OCI-LY3 (cell line): ENCODE measurements around the gene C6orf163.

ENCODE experiments used
- H2AFZ ChIP-seq: fragments of 200-600, 300-600 bp; shearing (Covaris generic); 2 replicates; pipeline ENCODE4 v1.6.0; 2014; ENCODE audit warnings: antibody characterized with exemption, low read depth, low read length
- H3K27ac ChIP-seq: fragments of 200-600, 300-600 bp; sonication (generic); 2 replicates; pipeline ENCODE4 v1.5.1; 2014; ENCODE audit warnings: mild to moderate bottlenecking, low read length, moderate library complexity, mixed read lengths
- H3K27me3 ChIP-seq: fragments of 200-600, 300-600 bp; sonication (generic); 2 replicates; pipeline ENCODE4 v1.6.1; 2014; ENCODE audit warnings: low read depth, low read length, mixed read lengths
- H3K36me3 ChIP-seq: fragments of 200-600, 300-600 bp; sonication (generic); replicated peaks from 2 replicates; pipeline ENCODE3; 2014; ENCODE audit warnings: low read depth, low read length, mixed read lengths
- H3K4me1 ChIP-seq: fragments of 300-600, 200-600 bp; sonication (generic); 2 replicates; pipeline ENCODE4 v1.6.1; 2014; ENCODE audit warnings: low read length, mixed read lengths
- H3K4me2 ChIP-seq: fragments of 200-600, 300-600 bp; sonication (generic); 2 replicates; pipeline ENCODE4 v1.6.1; 2014; ENCODE audit warnings: low read length, mixed read lengths
- H3K4me3 ChIP-seq: fragments of 300-600, 200-600 bp; sonication (generic); 2 replicates; pipeline ENCODE4 v1.5.1; 2014; ENCODE audit warnings: antibody characterized with exemption, mild to moderate bottlenecking, low read length, moderate library complexity
- H3K79me2 ChIP-seq: fragments of 300-600, 200-600 bp; shearing (Covaris generic); 2 replicates; pipeline ENCODE4 v1.6.1; 2014; ENCODE audit warnings: mild to moderate bottlenecking, low read length, mixed read lengths
- H3K9ac ChIP-seq: fragments of 300-600, 200-600 bp; shearing (Covaris generic); 2 replicates; pipeline ENCODE4 v1.6.0; 2014; ENCODE audit warnings: mild to moderate bottlenecking, low read length, moderate library complexity
- H3K9me3 ChIP-seq: fragments of 200-600, 300-600 bp; shearing (Covaris generic); 2 replicates; pipeline ENCODE4 v1.6.1; 2014; ENCODE audit warnings: low read length, mixed read lengths; ENCODE audit not compliant: insufficient read depth
- H4K20me1 ChIP-seq: fragments of 200-600, 300-600 bp; sonication (generic); 2 replicates; pipeline ENCODE4 v1.6.1; 2016; ENCODE audit warnings: low read length, mixed read lengths; ENCODE audit not compliant: insufficient read depth
- CTCF ChIP-seq: fragments of 200-600, 300-600 bp; sonication (generic); IDR thresholded peaks from 2 replicates; pipeline ENCODE4 v1.5.1; 2014; ENCODE audit warnings: antibody characterized with exemption, low read length, low read depth
- EZH2phosphoT487 ChIP-seq: fragments of 200-600 bp; shearing (Covaris generic); IDR thresholded peaks from 2 replicates; pipeline ENCODE4 v1.6.1; 2018; ENCODE audit warnings: antibody characterized with exemption, mixed run types, low read depth

Gene C6orf163

GRCh38 chr6:87342829-87343228 is 1.8 kb upstream of the C6orf163 start:
- H2AFZ ChIP-seq, result no peak overlapping the region
- H4K20me1 ChIP-seq, result no peaks in the 10 kb centered on the region
- no peaks in the 10 kb centered on the region for H3K9me3 ChIP-seq
- H3K27ac ChIP-seq, result no peak overlapping the region
- H3K9ac ChIP-seq, result no peak overlapping the region
- H3K36me3 ChIP-seq, result no peaks in the 10 kb centered on the region
- H3K4me2 ChIP-seq, result no peak overlapping the region
- no peaks in the 10 kb centered on the region for H3K79me2 ChIP-seq
- TF ChIP-seq CTCF (no peak), EZH2phosphoT487 (no peak)
- no peak overlapping the region for H3K4me3 ChIP-seq
- no peaks in the 10 kb centered on the region for H3K27me3 ChIP-seq
- H3K4me1 ChIP-seq, result no peaks in the 10 kb centered on the region

- Histone ChIP-seq H3K27me3 (no peaks in the 10 kb centered on the region), H3K79me2 (no peaks in the 10 kb centered on the region), H3K4me3 (no peak overlapping the region), H3K9ac (no peak overlapping the region), H2AFZ (no peak overlapping the region), H3K27ac (no peak overlapping the region), H3K4me2 (no peak overlapping the region), H4K20me1 (no peaks in the 10 kb centered on the region), H3K9me3 (no peaks in the 10 kb centered on the region), H3K36me3 (no peaks in the 10 kb centered on the region), H3K4me1 (no peaks in the 10 kb centered on the region)
- TF ChIP-seq CTCF, result no peak
- no peak for TF ChIP-seq EZH2phosphoT487
Observed at GRCh38 chr6:87346700-87347099, 2.1 kb downstream of the C6orf163 start.

- no peak overlapping the region for H3K9ac ChIP-seq
- TF ChIP-seq EZH2phosphoT487, result no peak
- no peak for TF ChIP-seq CTCF
- H3K79me2 ChIP-seq, result no peaks in the 10 kb centered on the region
- H4K20me1 ChIP-seq, result no peaks in the 10 kb centered on the region
- H3K9me3 ChIP-seq, result no peaks in the 10 kb centered on the region
- no peaks in the 10 kb centered on the region for H3K27me3 ChIP-seq
- H3K4me1 ChIP-seq, result no peaks in the 10 kb centered on the region
- H3K4me2 ChIP-seq, result no peak overlapping the region
- no peaks in the 10 kb centered on the region for H3K36me3 ChIP-seq
- H2AFZ ChIP-seq, result no peak overlapping the region
- no peak overlapping the region for H3K27ac ChIP-seq
- no peak overlapping the region for H3K4me3 ChIP-seq
Observed at GRCh38 chr6:87349896-87350295, 5.3 kb downstream of the C6orf163 start.

GRCh38 chr6:87350516-87350915 is 5.9 kb downstream of the C6orf163 start:
- H3K79me2 ChIP-seq, result no peaks in the 10 kb centered on the region
- no peak overlapping the region for H3K4me2 ChIP-seq
- H3K9me3 ChIP-seq, result no peaks in the 10 kb centered on the region
- H3K27me3 ChIP-seq, result no peaks in the 10 kb centered on the region
- H3K9ac ChIP-seq, result no peak overlapping the region
- no peak overlapping the region for H2AFZ ChIP-seq
- no peak overlapping the region for H3K27ac ChIP-seq
- no peaks in the 10 kb centered on the region for H4K20me1 ChIP-seq
- H3K4me1 ChIP-seq, result no peaks in the 10 kb centered on the region
- TF ChIP-seq EZH2phosphoT487 (no peak), CTCF (no peak)
- H3K36me3 ChIP-seq, result no peaks in the 10 kb centered on the region
- H3K4me3 ChIP-seq, result no peak overlapping the region
